Body of pancreas (tissue), 4 donors: Measurements from ENCODE around the gene TTC3. TPM values are rescaled to one million over a fixed set of nuclear protein-coding genes. Genes with fewer than 3 reads are reported as not detected.

Experiments used
- ATAC-seq: fragments of 150-250 bp; one replicate; pipeline ENCODE4 v1.9.1; 2016
- DNase-seq, 4 donors: peaks; one replicate each; pipeline ENCODE4 v3.0.0-alpha.2; 2019
- H3K27ac ChIP-seq, 4 donors: fragments of 200-600 bp; sonication (generic); 1 replicate in 3 of 4; 2 replicates in 1 of 4; pipeline versions ENCODE4 v1.5.1 to v1.6.1; 2016 to 2019; ENCODE audit warnings: mild to moderate bottlenecking in 1 of 4, mixed read lengths in 1 of 4, moderate library complexity in 1 of 4
- H3K27me3 ChIP-seq, 2 donors: fragments of 200-600 bp; sonication (generic); one replicate each; pipeline ENCODE4 v1.6.0; 2016; ENCODE audit warnings: mild to moderate bottlenecking in 1 of 2
- H3K36me3 ChIP-seq, 2 donors: fragments of 200-600 bp; sonication (generic); replicated peaks in 1 of 2; 2 replicates each; pipeline ENCODE4 v1.5.1; 2016; ENCODE audit warnings: low read depth in 2 of 2; ENCODE audit not compliant: insufficient read depth in 1 of 2
- H3K4me1 ChIP-seq: fragments of 200-600 bp; sonication (generic); one replicate; pipeline ENCODE4 v1.6.0; 2016
- H3K4me3 ChIP-seq, 2 donors: fragments of 200-600 bp; sonication (generic); 1 replicate in 1 of 2; 2 replicates in 1 of 2; pipeline ENCODE4 v1.5.1; 2016 to 2019
- H3K9me3 ChIP-seq, 3 donors: fragments of 200-600 bp; sonication (generic); 1 replicate in 2 of 3; 2 replicates in 1 of 3; pipeline ENCODE4 v1.5.1; 2016
- CTCF ChIP-seq, 7 experiments: fragments of 450-650 bp in 4 of 7; fragments of 200-600 bp in 3 of 7; sonication (generic) in 3 of 7; IDR thresholded peaks; one replicate each; pipeline ENCODE4 v1.5.1; 2016 to 2019; ENCODE audit warnings: antibody characterized with exemption in 7 of 7
- POLR2A ChIP-seq, 3 donors: fragments of 450-650 bp; IDR thresholded peaks; one replicate each; pipeline ENCODE4 v1.6.1; 2016; ENCODE audit warnings: antibody characterized with exemption in 3 of 3, mild to moderate bottlenecking in 2 of 3
- WGBS, 2 donors: methylation state at CpG; one replicate each; pipeline ENCODE4 v1.1.5; 2017; 5-methylcytosine and 5-hydroxymethylcytosine counted together
- intact Hi-C: fragments of 100-400 bp; cut with DNase I; formaldehyde crosslinking; loops from one replicate; pipeline ENCODE4 v1.15.1; 2023
- total RNA-seq, 2 donors: library from RNA; depleted of rRNA; stranded (reverse); fragments of >200 nt; gene quantifications; one replicate each; pipeline ENCODE4 v1.1.0, GENCODE V29; 2016

The TTC3 gene
- total RNA-seq, 2 donors from 2014 or later, result 99.9 to 246 TPM

DNA sequence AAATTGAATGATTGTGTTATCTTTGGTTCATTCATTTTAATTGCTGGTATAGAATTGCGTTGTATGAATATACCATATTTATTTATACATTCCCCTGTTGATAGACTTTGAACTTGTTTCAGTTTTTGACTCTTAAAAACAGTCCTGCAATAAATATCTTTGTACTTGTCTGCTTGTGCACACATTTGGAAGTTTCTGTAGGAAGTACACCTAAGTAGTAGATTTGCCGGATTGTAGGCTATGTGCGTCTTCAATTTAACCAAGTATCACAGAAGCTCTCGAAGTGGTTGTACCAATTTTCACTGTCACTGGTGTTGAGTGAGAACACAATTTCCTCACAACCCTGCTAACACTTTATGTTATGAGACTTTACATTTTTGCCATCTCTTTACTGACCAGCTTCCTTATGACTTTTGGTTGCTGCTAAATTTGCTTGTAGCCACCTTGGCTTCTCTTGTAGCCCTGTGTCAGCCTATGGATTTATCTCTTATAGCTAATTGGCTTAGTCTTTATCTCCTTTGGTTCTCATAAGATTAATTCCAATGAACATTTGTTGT is 2.2 kb downstream of the TTC3 start:
- no peak overlapping the region for H3K4me3 ChIP-seq
- TF ChIP-seq CTCF (IDR thresholded peaks at IDR 0.05) (no peak), POLR2A (IDR thresholded peaks at IDR 0.05) (no peak)
- no peaks in the 10 kb centered on the region for H3K9me3 ChIP-seq
- no peak overlapping the region for H3K27ac ChIP-seq
- no peaks in the 10 kb centered on the region for H3K36me3 ChIP-seq
- ATAC-seq (no peak), DNase-seq (no peak)
- intact Hi-C loops, result no loop called here
- H3K27me3 ChIP-seq, result no peaks in the 10 kb centered on the region
- 79 to 81% methylated on average over 4 of the region's 4 CpGs for WGBS, 2 donors
- H3K4me1 ChIP-seq, result peaks cover 22% of the 10 kb centered on the region

- H3K4me3 ChIP-seq, result no peak overlapping the region
- no peak for ATAC-seq
- 95 to 97% methylated on average over 4 of the region's 4 CpGs for WGBS, 2 donors
- no peaks in the 10 kb centered on the region for H3K36me3 ChIP-seq
- H3K27ac ChIP-seq, result no peak overlapping the region
- peaks cover 19% of the 10 kb centered on the region for H3K4me1 ChIP-seq
- DNase-seq, result no peak
- H3K9me3 ChIP-seq, result no peaks in the 10 kb centered on the region
- H3K27me3 ChIP-seq, result no peaks in the 10 kb centered on the region
- intact Hi-C loops, result no loop called here
- TF ChIP-seq POLR2A (IDR thresholded peaks at IDR 0.05) (no peak), CTCF (IDR thresholded peaks at IDR 0.05) (no peak)
These were observed 3.2 kb downstream of the TTC3 start for GRCh38 chr21:37076087-37076850.

DNA sequence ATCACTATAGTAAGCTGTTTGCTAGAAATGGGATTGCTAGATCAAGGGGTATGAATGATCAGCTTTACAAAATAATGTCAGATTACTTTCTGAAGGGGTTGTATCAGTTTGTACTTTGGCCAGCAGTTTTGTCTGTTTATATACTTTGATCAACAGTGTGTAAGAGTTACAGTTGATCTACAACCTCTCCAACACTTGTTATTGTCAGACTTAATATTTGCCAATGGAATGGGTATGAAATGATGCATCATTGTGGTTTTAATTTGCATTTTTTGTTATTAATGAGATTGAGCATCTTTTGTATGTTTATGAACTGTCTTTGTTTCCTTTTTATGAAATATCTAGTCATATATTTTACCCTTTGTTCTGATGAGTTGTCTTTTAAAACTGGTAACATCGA is 4.3 kb downstream of the TTC3 start:
- 97% methylated on average over 1 of the region's 1 CpG for WGBS, 2 donors
- H3K27me3 ChIP-seq, result no peaks in the 10 kb centered on the region
- H3K27ac ChIP-seq, result no peak overlapping the region
- no peak for DNase-seq
- no peaks in the 10 kb centered on the region for H3K36me3 ChIP-seq
- no peak overlapping the region for H3K4me3 ChIP-seq
- intact Hi-C loops, result no loop called here
- TF ChIP-seq CTCF (IDR thresholded peaks at IDR 0.05) (no peak), POLR2A (IDR thresholded peaks at IDR 0.05) (no peak)
- ATAC-seq, result no peak
- peaks cover 9% of the 10 kb centered on the region for H3K4me1 ChIP-seq
- no peaks in the 10 kb centered on the region for H3K9me3 ChIP-seq

GRCh38 chr21:37079211-37079824 is 6.3 kb downstream of the TTC3 start:
- Histone ChIP-seq H3K36me3 (no peaks in the 10 kb centered on the region), H3K27me3 (no peaks in the 10 kb centered on the region), H3K27ac (no peak overlapping the region), H3K9me3 (no peaks in the 10 kb centered on the region), H3K4me1 (peaks cover 18% of the 10 kb centered on the region), H3K4me3 (no peak overlapping the region)
- intact Hi-C loops, result no loop called here
- TF ChIP-seq CTCF (IDR thresholded peaks at IDR 0.05), result peak in 2 of 7 experiments; percentile 23 to 41
- TF ChIP-seq POLR2A (IDR thresholded peaks at IDR 0.05), result no peak
- DNase-seq, result no peak
- no peak for ATAC-seq
- 73 to 97% methylated on average over 6 of the region's 6 CpGs for WGBS, 2 donors
